H1 (cell line): ENCODE data around the gene IFNGR1. TPM values are rescaled to one million over a fixed set of nuclear protein-coding genes. Genes with fewer than 3 reads are reported as not detected.

Experiments
- CTCF ChIP-seq, 3 experiments: IDR thresholded peaks; 1 replicate in 2 of 3; 2 replicates in 1 of 3; pipeline versions ENCODE4 v1.5.1 to v1.6.1; 2011; ENCODE audit warnings: low read length in 3 of 3, mild to moderate bottlenecking in 3 of 3, inconsistent platforms in 2 of 3, low read depth in 1 of 3, moderate library complexity in 1 of 3; ENCODE audit not compliant: insufficient read depth in 1 of 3; ENCODE audit errors: control extremely low read depth in 1 of 3
- EZH2 ChIP-seq: fragments of 200-600 bp; sonication (generic); IDR thresholded peaks from 2 replicates; pipeline ENCODE4 v1.7.1; 2012; ENCODE audit warnings: low read depth, mild to moderate bottlenecking, moderate library complexity, low read length, inconsistent platforms; ENCODE audit not compliant: severe bottlenecking
- NANOG ChIP-seq: IDR thresholded peaks from 2 replicates; pipeline ENCODE4 v1.6.1; 2011; ENCODE audit warnings: low read length, low read depth, mild to moderate bottlenecking, inconsistent platforms; ENCODE audit not compliant: insufficient read depth, poor library complexity, severe bottlenecking
- SAP30 ChIP-seq: fragments of 300-600 bp; sonication (generic); IDR thresholded peaks from 2 replicates; pipeline ENCODE4 v1.7.1; 2012; ENCODE audit warnings: low read length, moderate library complexity, mild to moderate bottlenecking, inconsistent platforms; ENCODE audit not compliant: insufficient read depth, insufficient replicate concordance
- polyA plus RNA-seq, 7 experiments: library from polyadenylated mRNA; depleted of rRNA in 3 of 7; stranded (reverse) in 5 of 7; unstranded in 2 of 7; fragments of >200 nt in 5 of 7; fragments of 200-250 nt in 2 of 7; gene quantifications; 1 replicate in 5 of 7; 2 replicates in 1 of 7; 4 replicates in 1 of 7; pipeline versions ENCODE4 v1.2.1 to v1.2.3, GENCODE V29; 2011 to 2013; ENCODE audit warnings: missing spikeins in 2 of 7, mixed read lengths in 2 of 7
- total RNA-seq: library from RNA; stranded (reverse); fragmentation: NEBNext Ultra II Directional; extraction: Animal tissue kit (Norgen Biotek cat#: 25700); gene quantifications from 2 replicates; pipeline ENCODE4 v1.2.1, GENCODE V29; 2021

Gene IFNGR1
- total and polyA plus RNA-seq, 2 of the 8 experiments (the other 6 are each of a cell fraction or from before 2014, with no cell fraction given), result 9.7 to 20.9 TPM

GRCh38 chr6:137237413-137238170 is 18.4 kb upstream of the IFNGR1 start (continued):
- TF ChIP-seq NANOG (no peak), SAP30 (no peak), CTCF (IDR thresholded peaks at IDR 0.05; ENCODE audit: control extremely low read depth in 1 of 3, insufficient read depth in 1 of 3, low read depth in 1 of 3, low read length in 3 of 3) (no peak), EZH2 (no peak)
